Kidney (tissue), 14 donors: ENCODE data around the gene TDRKH. TPM values are rescaled to one million over a fixed set of nuclear protein-coding genes. Genes with fewer than 3 reads are reported as not detected.

ENCODE experiments used
- DNase-seq, 5 donors: peaks; one replicate each; pipeline ENCODE4 v3.0.0-alpha.2; 2013 to 2020
- FAIRE-seq: peaks from 2 replicates; lab custom pipeline; 2012; peaks lifted over from hg19 to GRCh38; lab: Jason Lieb, UNC
- H3K27ac ChIP-seq, 2 donors: one replicate each; pipeline ENCODE4 v1.7.0; 2013; ENCODE audit warnings: low read depth in 2 of 2, low read length in 2 of 2, inconsistent platforms in 1 of 2
- H3K27me3 ChIP-seq: one replicate; pipeline ENCODE4 v1.7.1; 2013; ENCODE audit warnings: low read length, inconsistent platforms; ENCODE audit not compliant: control insufficient read depth, insufficient read depth
- H3K36me3 ChIP-seq, 3 donors: one replicate each; pipeline versions ENCODE4 v1.7.0 to v1.7.1; 2013; ENCODE audit warnings: low read length in 3 of 3, control low read depth in 1 of 3, inconsistent platforms in 1 of 3; ENCODE audit not compliant: insufficient read depth in 3 of 3, control insufficient read depth in 2 of 3
- H3K4me1 ChIP-seq, 3 donors: one replicate each; pipeline versions ENCODE4 v1.7.0 to v1.7.1; 2013; ENCODE audit warnings: low read length in 3 of 3, inconsistent platforms in 1 of 3, low read depth in 1 of 3; ENCODE audit not compliant: control insufficient read depth in 2 of 3, insufficient read depth in 2 of 3
- H3K4me3 ChIP-seq, 3 donors: one replicate each; pipeline versions ENCODE4 v1.7.0 to v1.8.1; 2013; ENCODE audit warnings: low read length in 3 of 3, control low read depth in 1 of 3, inconsistent platforms in 1 of 3
- H3K9ac ChIP-seq, 3 donors: one replicate each; pipeline versions ENCODE4 v1.7.0 to v1.7.1; 2013; ENCODE audit warnings: low read length in 3 of 3, control low read depth in 1 of 3, inconsistent platforms in 1 of 3
- H3K9me3 ChIP-seq, 3 donors: one replicate each; pipeline versions ENCODE4 v1.7.0 to v1.7.1; 2013; ENCODE audit warnings: low read length in 3 of 3, control low read depth in 1 of 3, inconsistent platforms in 1 of 3; ENCODE audit not compliant: control insufficient read depth in 2 of 3, insufficient read depth in 1 of 3
- CTCF ChIP-seq: IDR thresholded peaks from 3 replicates; pipeline ENCODE4 v1.5.1; 2012; ENCODE audit warnings: mild to moderate bottlenecking, moderate library complexity, borderline replicate concordance; ENCODE audit not compliant: insufficient read depth; ENCODE audit errors: extremely low read depth
- intact Hi-C: fragments of 100-400 bp; cut with DNase I; formaldehyde crosslinking; loops from one replicate; pipeline ENCODE4 v1.11.1; 2022
- polyA plus RNA-seq: library from polyadenylated mRNA; stranded (reverse); fragments of 350-450 nt; fragmentation: Illumina TruSeq; extraction: RNeasy Lipid Tissue Mini Kit (QIAGEN cat#74804); gene quantifications from one replicate; pipeline ENCODE4 v1.2.3, GENCODE V29; 2014; ENCODE audit warnings: low read depth, low replicate concordance; ENCODE audit not compliant: insufficient read depth
- total RNA-seq: library from RNA; stranded (reverse); fragmentation: NEBNext Ultra II Directional; extraction: Animal tissue kit (Norgen Biotek cat#: 25700); gene quantifications from one replicate; pipeline ENCODE4 v1.2.1, GENCODE V29; 2021
- donor health status: control.
- donor health status: control.
- donor health status: control.
- donor health status: control.
- donor health status: control.
- donor health status: DM: yes; HTN: yes; CAD: no.
- donor health status: Normal renal cell carcinoma (clear cell type).

The TDRKH gene
- total and polyA plus RNA-seq, 2 donors from 2014 or later = 5.3 to 13.5 TPM

GRCh38 chr1:151801846-151802245, 11.5 kb upstream of the TDRKH start:
- DNase-seq = no peak
- no peak for FAIRE-seq
- intact Hi-C loops = no loop called here

GRCh38 chr1:151801310-151801820, 11.1 kb upstream of the TDRKH start:
- H3K27me3 ChIP-seq = no peaks in the 10 kb centered on the region
- no peaks in the 10 kb centered on the region for H3K4me1 ChIP-seq
- DNase-seq (no peak), FAIRE-seq (no peak)
- TF ChIP-seq CTCF = no peak
- no peak overlapping the region for H3K27ac ChIP-seq
- H3K4me3 ChIP-seq = no peak overlapping the region
- intact Hi-C loops = no loop called here
- H3K36me3 ChIP-seq = no peaks in the 10 kb centered on the region
- no peak overlapping the region for H3K9ac ChIP-seq
- no peaks in the 10 kb centered on the region for H3K9me3 ChIP-seq

More at GRCh38 chr1:151801846-151802245, 11.5 kb upstream of the TDRKH start:
- no peaks in the 10 kb centered on the region for H3K27me3 ChIP-seq
- peaks cover 0 to 3% (median 0%) of the 10 kb centered on the region in 3 donors for H3K36me3 ChIP-seq
- no peak overlapping the region for H3K9ac ChIP-seq
- TF ChIP-seq CTCF = no peak
- no peak overlapping the region for H3K27ac ChIP-seq
- H3K9me3 ChIP-seq = no peaks in the 10 kb centered on the region
- no peak overlapping the region for H3K4me3 ChIP-seq
- H3K4me1 ChIP-seq = no peaks in the 10 kb centered on the region

GRCh38 chr1:151800830-151801229, 10.5 kb upstream of the TDRKH start:
- Histone ChIP-seq H3K27ac (no peak overlapping the region), H3K27me3 (no peaks in the 10 kb centered on the region), H3K9me3 (no peaks in the 10 kb centered on the region), H3K36me3 (no peaks in the 10 kb centered on the region), H3K4me3 (no peak overlapping the region), H3K9ac (no peak overlapping the region), H3K4me1 (no peaks in the 10 kb centered on the region)
- TF ChIP-seq CTCF = no peak
- no peak for FAIRE-seq
- intact Hi-C loops = no loop called here
- DNase-seq = no peak
